HEK293T (cell line): ENCODE data around the gene STIP1.

ENCODE experiments used
- CTCF ChIA-PET: fragments of 350-600 bp; formaldehyde crosslinking; extraction: SDS; loops from one replicate; lab custom pipeline; 2021; ENCODE audit warnings: antibody characterized with exemption, inconsistent platforms; lab: Yijun Ruan, JAX
- POLR2A ChIA-PET: fragments of 350-600 bp; formaldehyde crosslinking; extraction: SDS; loops from one replicate; lab custom pipeline; 2020; ENCODE audit warnings: antibody characterized with exemption, inconsistent platforms; lab: Yijun Ruan, JAX
- DNase-seq: peaks from one replicate; pipeline ENCODE4 v3.0.0; 2012; ENCODE audit warnings: mixed read lengths; ENCODE audit errors: extremely low spot score
- ARNT ChIP-seq: fragments of 450-650 bp; IDR thresholded peaks from 2 replicates; pipeline ENCODE4 v1.6.1; 2017; ENCODE audit warnings: mild to moderate bottlenecking
- BHLHE40 ChIP-seq: fragments of 450-650 bp; IDR thresholded peaks from 2 replicates; pipeline ENCODE4 v1.6.1; 2016; ENCODE audit warnings: mild to moderate bottlenecking, moderate library complexity, borderline replicate concordance
- CTBP1 ChIP-seq: fragments of 450-650 bp; IDR thresholded peaks from 2 replicates; pipeline ENCODE4 v1.6.1; 2016; ENCODE audit warnings: borderline replicate concordance
- ELF4 ChIP-seq: fragments of 450-650 bp; IDR thresholded peaks from 2 replicates; pipeline ENCODE4 v1.6.1; 2017; ENCODE audit warnings: antibody characterized with exemption
- FOXA1 ChIP-seq: fragments of 450-650 bp; IDR thresholded peaks from 2 replicates; pipeline ENCODE4 v1.6.1; 2016; ENCODE audit warnings: mild to moderate bottlenecking
- FOXK2 ChIP-seq: fragments of 450-650 bp; IDR thresholded peaks from 2 replicates; pipeline ENCODE4 v1.6.1; 2016; ENCODE audit warnings: mild to moderate bottlenecking
- FOXM1 ChIP-seq: fragments of 450-650 bp; IDR thresholded peaks from 2 replicates; pipeline ENCODE4 v1.6.1; 2017; ENCODE audit warnings: mild to moderate bottlenecking, borderline replicate concordance
- HDGF ChIP-seq: fragments of 450-650 bp; IDR thresholded peaks from 2 replicates; pipeline ENCODE4 v1.6.1; 2017; ENCODE audit warnings: antibody characterized with exemption, borderline replicate concordance
- L3MBTL2 ChIP-seq: fragments of 450-650 bp; conservative IDR thresholded peaks from 2 replicates; pipeline ENCODE4 v1.6.1; 2016; ENCODE audit warnings: mild to moderate bottlenecking
- LEF1 ChIP-seq: fragments of 450-650 bp; IDR thresholded peaks from 2 replicates; pipeline ENCODE4 v1.6.1; 2017; ENCODE audit warnings: mild to moderate bottlenecking, borderline replicate concordance
- NFRKB ChIP-seq: fragments of 450-650 bp; IDR thresholded peaks from 2 replicates; pipeline ENCODE4 v1.6.1; 2016; ENCODE audit warnings: mild to moderate bottlenecking, moderate library complexity
- PKNOX1 ChIP-seq: fragments of 450-650 bp; IDR thresholded peaks from 2 replicates; pipeline ENCODE4 v1.6.1; 2016
- SP1 ChIP-seq: fragments of 450-650 bp; IDR thresholded peaks from 2 replicates; pipeline ENCODE4 v1.6.1; 2017
- SUZ12 ChIP-seq: fragments of 450-650 bp; IDR thresholded peaks from 2 replicates; pipeline ENCODE4 v1.6.1; 2016; ENCODE audit warnings: mild to moderate bottlenecking
- TARDBP ChIP-seq: fragments of 450-650 bp; IDR thresholded peaks from 2 replicates; pipeline ENCODE4 v1.6.1; 2016
- ZNF384 ChIP-seq: fragments of 450-650 bp; IDR thresholded peaks from 2 replicates; pipeline ENCODE4 v1.6.1; 2016

STIP1 gene

GRCh38 chr11:64227405-64227956 lies 41.5 kb downstream of the STIP1 start:
- TF ChIP-seq FOXM1 = no peak
- no peak for TF ChIP-seq FOXA1
- no peak for TF ChIP-seq LEF1
- no peak for TF ChIP-seq PKNOX1
- no peak for TF ChIP-seq CTBP1
- no peak for TF ChIP-seq ARNT
- no peak for TF ChIP-seq BHLHE40
- TF ChIP-seq SP1 = no peak
- TF ChIP-seq FOXK2 = no peak
- no peak for TF ChIP-seq NFRKB
- TF ChIP-seq ZNF384 = no peak
- no peak for TF ChIP-seq HDGF
- POLR2A ChIA-PET = interaction anchor here (1.8 to 2.0 kb wide), 4 partner anchors 12 to 23 kb away, joined by 4 to 10 read pairs (median 6); partner anchors contain the start of gene PPP1R14B
- CTCF ChIA-PET = interaction anchor here (0.6 to 1.9 kb wide), 2 partner anchors 23 to 25 kb away, joined by 3 to 5 read pairs; no protein-coding TSS in a partner anchor
- no peak for DNase-seq

- no peak for TF ChIP-seq ZNF384
- TF ChIP-seq ELF4 = no peak
- TF ChIP-seq BHLHE40 = no peak
- no peak for TF ChIP-seq TARDBP
- no peak for TF ChIP-seq SP1
- TF ChIP-seq SUZ12 = no peak
- TF ChIP-seq FOXA1 = no peak
- no peak for TF ChIP-seq FOXM1
- CTCF ChIA-PET = interaction anchor here (0.7 kb wide), 1 partner anchor 55 kb away, joined by 3 read pairs; no protein-coding TSS in a partner anchor
- POLR2A ChIA-PET = interaction anchor here (0.6 to 5.3 kb wide), 3 partner anchors 16 to 374 kb away, joined by 3 to 59 read pairs (median 3); partner anchors contain the start of genes FKBP2 and PPP1R14B
- DNase-seq = no peak
Measured at GRCh38 chr11:64229090-64229743, 43.2 kb downstream of the STIP1 start.

GRCh38 chr11:64229744-64230170 lies 43.8 kb downstream of the STIP1 start:
- CTCF ChIA-PET = no interaction called here
- POLR2A ChIA-PET = interaction anchor here (0.6 to 5.3 kb wide), 2 partner anchors 15 to 375 kb away, joined by 3 to 59 read pairs; partner anchors contain the start of genes FKBP2 and PPP1R14B
- no peak for TF ChIP-seq FOXA1
- no peak for TF ChIP-seq SP1
- DNase-seq = no peak

- TF ChIP-seq FOXM1 (no peak), ZNF384 (peak; percentile 96), PKNOX1 (peak; percentile 83)
- CTCF ChIA-PET = no interaction called here
- peak; percentile 79 for DNase-seq
- POLR2A ChIA-PET = interaction anchor here (0.7 to 5.3 kb wide), 5 partner anchors 14 to 49 kb away, joined by 3 to 59 read pairs (median 3); partner anchors contain the start of genes FKBP2 and PPP1R14B
Measured at GRCh38 chr11:64230171-64230984, 44.4 kb downstream of the STIP1 start, which contains the start of gene DNAJC4. TSS of gene DNAJC4 (plus strand) at chr11:64230548. CDS start at chr11:64230855, 307 bp downstream.

GRCh38 chr11:64230985-64231365 lies 45.0 kb downstream of the STIP1 start:
- ChIA-PET CTCF (no interaction called here), POLR2A (interaction anchor here (0.7 to 5.3 kb wide), 5 partner anchors 14 to 49 kb away, joined by 3 to 59 read pairs (median 3); partner anchors contain the start of genes FKBP2 and PPP1R14B)
- no peak for TF ChIP-seq FOXK2
- no peak for TF ChIP-seq BHLHE40
- TF ChIP-seq ZNF384 = no peak
- TF ChIP-seq SP1 = no peak
- no peak for TF ChIP-seq ELF4
- no peak for TF ChIP-seq PKNOX1
- no peak for TF ChIP-seq FOXM1
- TF ChIP-seq FOXA1 = no peak
- TF ChIP-seq ARNT = no peak
- TF ChIP-seq TARDBP = no peak
- no peak for TF ChIP-seq NFRKB
- TF ChIP-seq CTBP1 = no peak
- TF ChIP-seq SUZ12 = no peak
- TF ChIP-seq L3MBTL2 = no peak
- no peak for TF ChIP-seq LEF1
- no peak for TF ChIP-seq HDGF
- DNase-seq = no peak
